T-cell (primary cell): ENCODE results near the gene ARL13A. TPM values are rescaled to one million over a fixed set of nuclear protein-coding genes. Genes with fewer than 3 reads are reported as not detected.

Experiments used
- ATAC-seq, 4 experiments: fragments of 200-7000 bp in 3 of 4; fragments of 150-1000 bp in 1 of 4; cut with Tn5 transposase; replicated peaks in 1 of 4; 1 replicate in 3 of 4; 2 replicates in 1 of 4; pipeline ENCODE4 v1.10.0; 2021; ENCODE audit warnings: moderate library complexity in 3 of 4, mild to moderate bottlenecking in 2 of 4, moderate number of reproducible peaks in 1 of 4
- CTCF ChIA-PET, 2 donors: fragments of 300-600 bp; sonication (Branson Sonifier 250); formaldehyde crosslinking; loops; one replicate each; lab custom pipeline; 2022; ENCODE audit warnings: antibody characterized with exemption in 2 of 2; lab: Charles Lee
- POLR2A ChIA-PET, 2 donors: fragments of 300-600 bp; sonication (Branson Sonifier 250); formaldehyde crosslinking; loops; one replicate each; lab custom pipeline; 2022; ENCODE audit warnings: antibody characterized with exemption in 2 of 2; lab: Charles Lee
- DNase-seq, 35 experiments: peaks; one replicate each; pipeline versions ENCODE4 v3.0.0 to v3.0.0-alpha.2; 2013 to 2023
- H3K27ac ChIP-seq: one replicate; pipeline ENCODE4 v1.5.1; 2013; ENCODE audit warnings: low read length
- H3K27me3 ChIP-seq, 2 experiments: replicated peaks in 1 of 2; 1 replicate in 1 of 2; 2 replicates in 1 of 2; pipeline versions ENCODE4 v1.6.1 to v1.7.0; 2013; ENCODE audit warnings: low read length in 1 of 2, mixed read lengths in 1 of 2; ENCODE audit not compliant: control insufficient read depth in 2 of 2, insufficient read depth in 2 of 2; ENCODE audit errors: extremely low read depth in 1 of 2
- H3K36me3 ChIP-seq, 2 donors: 1 replicate in 1 of 2; 2 replicates in 1 of 2; pipeline versions ENCODE4 v1.6.1 to v1.7.0; 2013; ENCODE audit warnings: low read length in 1 of 2; ENCODE audit not compliant: control insufficient read depth in 2 of 2, insufficient read depth in 1 of 2; ENCODE audit errors: extremely low read depth in 1 of 2
- H3K4me1 ChIP-seq, 2 experiments: 1 replicate in 1 of 2; 2 replicates in 1 of 2; pipeline versions ENCODE4 v1.6.1 to v1.7.0; 2013; ENCODE audit warnings: low read length in 2 of 2, mixed read lengths in 1 of 2; ENCODE audit not compliant: insufficient read depth in 2 of 2, control insufficient read depth in 1 of 2; ENCODE audit errors: extremely low read depth in 1 of 2
- H3K4me3 ChIP-seq, 2 donors: 1 replicate in 1 of 2; 2 replicates in 1 of 2; pipeline versions ENCODE4 v1.5.1 to v1.7.0; 2013; ENCODE audit warnings: mild to moderate bottlenecking in 2 of 2, low read length in 1 of 2, moderate library complexity in 1 of 2; ENCODE audit not compliant: control insufficient read depth in 1 of 2; ENCODE audit errors: extremely low read depth in 1 of 2
- H3K9me3 ChIP-seq: 2 replicates; pipeline ENCODE4 v1.7.0; 2013
- H3K27ac Mint-ChIP-seq, 2 donors: one replicate each; pipeline ENCODE4 v1.8.0; 2020 to 2021; ENCODE audit warnings: mild to moderate bottlenecking in 2 of 2, mixed read lengths in 2 of 2
- H3K27me3 Mint-ChIP-seq, 2 donors: one replicate each; pipeline ENCODE4 v1.8.0; 2021 to 2022; ENCODE audit warnings: mixed read lengths in 2 of 2
- H3K36me3 Mint-ChIP-seq: one replicate; pipeline ENCODE4 v1.8.0; 2021; ENCODE audit warnings: mixed read lengths
- H3K4me1 Mint-ChIP-seq, 3 donors: one replicate each; pipeline ENCODE4 v1.8.0; 2020 to 2022; ENCODE audit warnings: mixed read lengths in 3 of 3, mild to moderate bottlenecking in 1 of 3
- H3K4me3 Mint-ChIP-seq, 3 donors: one replicate each; pipeline ENCODE4 v1.8.0; 2020 to 2022; ENCODE audit warnings: mild to moderate bottlenecking in 3 of 3, mixed read lengths in 3 of 3, moderate library complexity in 3 of 3
- H3K9me3 Mint-ChIP-seq, 3 donors: one replicate each; pipeline ENCODE4 v1.8.0; 2020 to 2022; ENCODE audit warnings: mixed read lengths in 3 of 3
- WGBS: methylation state at CpG from one replicate; pipeline ENCODE4 v1.1.5; 2013; ENCODE audit warnings: missing lambda C conversion rate; ENCODE audit not compliant: insufficient coverage; 5-methylcytosine and 5-hydroxymethylcytosine counted together
- total RNA-seq, 35 experiments: library from RNA in 6 of 35; stranded (reverse) in 6 of 35; fragments of 120-200 nt in 1 of 35; gene quantifications; one replicate each; pipeline versions ENCODE4 v1.2.1 to v1.2.4 and lab custom pipeline; 2013 to 2026

ARL13A gene
- total RNA-seq, 5 donors from 2014 or later (not counting 1 experiment from before 2014, with no cell fraction given) = not detected

DNA sequence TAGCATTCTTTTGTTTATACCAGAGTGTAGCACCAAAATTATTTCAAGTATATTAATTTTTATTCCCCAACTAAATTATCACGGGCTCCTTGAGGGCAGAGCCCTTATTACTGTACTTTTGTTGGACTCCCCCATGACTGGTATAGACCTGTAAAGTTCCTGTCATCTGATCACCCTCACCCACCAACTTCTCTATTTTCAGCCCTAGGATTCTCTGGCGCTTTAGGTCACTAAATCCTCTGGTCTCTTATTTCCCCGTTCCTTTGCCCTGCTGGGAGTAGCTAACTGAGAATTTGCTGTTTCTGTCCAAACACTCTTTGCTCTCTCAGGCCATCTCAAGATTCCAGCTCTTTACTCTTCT is 37.6 kb upstream of the ARL13A start:
- no CpG with 5 or more reads among the region's 3 CpGs for WGBS
- Mint-ChIP-seq H3K4me3 (no peak overlapping the region), H3K9me3 (peaks cover 0 to 4% (median 0%) of the 10 kb centered on the region in 3 donors), H3K36me3 (no peaks in the 10 kb centered on the region), H3K4me1 (peaks cover 9 to 28% (median 11%) of the 10 kb centered on the region in 3 donors), H3K27me3 (peaks cover 4 to 9% of the 10 kb centered on the region in 2 donors), H3K27ac (no peak overlapping the region)
- Histone ChIP-seq H3K4me3 (no peak overlapping the region), H3K27me3 (no peaks in the 10 kb centered on the region), H3K36me3 (no peaks in the 10 kb centered on the region), H3K9me3 (no peaks in the 10 kb centered on the region), H3K4me1 (peaks cover 0 to 5% of the 10 kb centered on the region in 2 experiments), H3K27ac (no peak overlapping the region)
- DNase-seq = no peak
- CTCF ChIA-PET = no interaction called here
- POLR2A ChIA-PET = no interaction called here
- ATAC-seq = no peak

GRCh38 chrX:100935767-100936166 is 33.7 kb upstream of the ARL13A start:
- Mint-ChIP-seq H3K4me1 (peaks cover 0 to 19% (median 6%) of the 10 kb centered on the region in 3 donors), H3K4me3 (no peak overlapping the region), H3K27ac (no peak overlapping the region), H3K27me3 (peaks cover 4 to 9% of the 10 kb centered on the region in 2 donors), H3K9me3 (peaks cover 0 to 4% (median 0%) of the 10 kb centered on the region in 3 donors), H3K36me3 (no peaks in the 10 kb centered on the region)
- Histone ChIP-seq H3K4me3 (no peak overlapping the region), H3K9me3 (no peaks in the 10 kb centered on the region), H3K27ac (no peak overlapping the region), H3K4me1 (no peaks in the 10 kb centered on the region), H3K36me3 (no peaks in the 10 kb centered on the region), H3K27me3 (no peaks in the 10 kb centered on the region)
- WGBS = 60% methylated on average over 1 of the region's 2 CpGs
- DNase-seq (no peak), ATAC-seq (no peak)
- ChIA-PET CTCF (no interaction called here), POLR2A (no interaction called here)

GRCh38 chrX:100939333-100939732 is 30.2 kb upstream of the ARL13A start:
- Mint-ChIP-seq H3K27me3 (peaks cover 0 to 11% of the 10 kb centered on the region in 2 donors), H3K4me1 (peaks cover 0 to 10% (median 6%) of the 10 kb centered on the region in 3 donors), H3K27ac (peak overlapping the region; percentile 63 to 86), H3K36me3 (no peaks in the 10 kb centered on the region), H3K4me3 (no peak overlapping the region), H3K9me3 (no peaks in the 10 kb centered on the region)
- ChIA-PET CTCF (interaction anchor here (0.6 to 1.3 kb wide), 3 partner anchors 9 to 128 kb away, joined by 3 to 7 read pairs (median 4); no protein-coding TSS in a partner anchor), POLR2A (interaction anchor here in 1 of 2 donors (0.9 kb wide), 1 partner anchor 8 kb away, joined by 3 read pairs; no protein-coding TSS in a partner anchor)
- no peak overlapping the region for H3K4me3 ChIP-seq
- no peaks in the 10 kb centered on the region for H3K4me1 ChIP-seq
- H3K27me3 ChIP-seq = no peaks in the 10 kb centered on the region
- H3K9me3 ChIP-seq = no peaks in the 10 kb centered on the region
- no peaks in the 10 kb centered on the region for H3K36me3 ChIP-seq
- H3K27ac ChIP-seq = peak overlapping the region; percentile 29
- ATAC-seq (peak; percentile 31 to 79 (median 62)), DNase-seq (peak in 11 of 35 experiments; percentile 1 to 31 (median 5))
- WGBS = no CpG with 5 or more reads among the region's 4 CpGs

GRCh38 chrX:100944601-100945000 is 24.9 kb upstream of the ARL13A start:
- no peaks in the 10 kb centered on the region for H3K27me3 ChIP-seq
- CTCF ChIA-PET = no interaction called here
- POLR2A ChIA-PET = no interaction called here
- H3K36me3 Mint-ChIP-seq = peaks cover 11% of the 10 kb centered on the region
- H3K9me3 ChIP-seq = no peaks in the 10 kb centered on the region
- no peaks in the 10 kb centered on the region for H3K36me3 ChIP-seq
- no peak for DNase-seq
- no peaks in the 10 kb centered on the region for H3K4me1 ChIP-seq
- no peaks in the 10 kb centered on the region for H3K9me3 Mint-ChIP-seq
- H3K4me3 ChIP-seq = no peak overlapping the region
- no peak for ATAC-seq
- 100% methylated on average over 2 of the region's 3 CpGs for WGBS
- H3K27ac ChIP-seq = no peak overlapping the region
- no peak overlapping the region for H3K4me3 Mint-ChIP-seq
- H3K27me3 Mint-ChIP-seq = peaks cover 0 to 8% of the 10 kb centered on the region in 2 donors
- H3K4me1 Mint-ChIP-seq = peaks cover 0 to under 1% (median under 1%) of the 10 kb centered on the region in 3 donors
- no peak overlapping the region for H3K27ac Mint-ChIP-seq

GRCh38 chrX:100946299-100946927 is 23.1 kb upstream of the ARL13A start:
- ChIA-PET CTCF (no interaction called here), POLR2A (interaction anchor here in 1 of 2 donors (0.5 kb wide), 1 partner anchor 16 kb away, joined by 9 read pairs; no protein-coding TSS in a partner anchor)
- H3K9me3 ChIP-seq = no peaks in the 10 kb centered on the region
- no peak overlapping the region for H3K27ac Mint-ChIP-seq
- H3K36me3 ChIP-seq = no peaks in the 10 kb centered on the region
- no peaks in the 10 kb centered on the region for H3K4me1 ChIP-seq
- H3K27me3 Mint-ChIP-seq = peaks cover 0 to 8% of the 10 kb centered on the region in 2 donors
- ATAC-seq (no peak), DNase-seq (no peak)
- H3K27ac ChIP-seq = no peak overlapping the region
- no peaks in the 10 kb centered on the region for H3K4me1 Mint-ChIP-seq
- H3K9me3 Mint-ChIP-seq = no peaks in the 10 kb centered on the region
- H3K27me3 ChIP-seq = no peaks in the 10 kb centered on the region
- peaks cover 12% of the 10 kb centered on the region for H3K36me3 Mint-ChIP-seq
- H3K4me3 ChIP-seq = no peak overlapping the region
- H3K4me3 Mint-ChIP-seq = no peak overlapping the region
- no CpG with 5 or more reads among the region's 2 CpGs for WGBS

DNA sequence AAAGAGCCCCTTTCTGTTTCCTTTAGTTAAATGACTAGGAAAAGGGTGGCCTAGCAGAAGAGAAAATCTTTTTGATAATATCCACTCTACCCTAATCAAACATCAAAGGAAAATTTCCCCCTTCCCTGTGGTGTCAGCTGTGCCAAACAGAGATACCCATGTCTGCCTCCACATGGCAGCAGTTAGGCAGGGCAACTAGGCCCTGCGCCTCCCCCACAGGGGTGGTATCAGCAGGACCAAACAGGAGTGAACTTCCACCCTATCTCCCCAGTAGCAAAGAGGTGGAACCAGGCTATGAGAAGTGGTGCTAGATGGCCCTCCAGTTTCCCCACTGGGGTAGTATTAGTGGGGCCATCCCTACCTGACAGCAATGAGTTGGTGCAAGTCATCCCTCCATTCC is 21.0 kb upstream of the ARL13A start:
- H3K36me3 Mint-ChIP-seq = peaks cover 13% of the 10 kb centered on the region
- no peaks in the 10 kb centered on the region for H3K9me3 Mint-ChIP-seq
- H3K27ac Mint-ChIP-seq = no peak overlapping the region
- DNase-seq (no peak), ATAC-seq (no peak)
- Histone ChIP-seq H3K4me1 (no peaks in the 10 kb centered on the region), H3K4me3 (no peak overlapping the region), H3K27ac (no peak overlapping the region), H3K36me3 (no peaks in the 10 kb centered on the region), H3K9me3 (no peaks in the 10 kb centered on the region), H3K27me3 (no peaks in the 10 kb centered on the region)
- H3K4me3 Mint-ChIP-seq = no peak overlapping the region
- no peaks in the 10 kb centered on the region for H3K4me1 Mint-ChIP-seq
- ChIA-PET CTCF (no interaction called here), POLR2A (no interaction called here)
- no CpG with 5 or more reads among the region's 1 CpG for WGBS
- H3K27me3 Mint-ChIP-seq = peaks cover 0 to 6% of the 10 kb centered on the region in 2 donors
